ENCODE results near the gene BLTP3B. TPM values are rescaled to one million over a fixed set of nuclear protein-coding genes. Genes with fewer than 3 reads are reported as not detected.
"Not testable (repeated sequence)": the region's sequence is repeated elsewhere in the genome, so short reads cannot be mapped to it uniquely, and the experiment has no call there.

Gene BLTP3B
- total RNA-seq (ENCODE audit: low replicate concordance), result 54.7 and 72.9 TPM in 2 replicates

GRCh38 chr12:100142851-100143559 is at the start of gene BLTP3B:
Gene BLTP3B (minus strand): TSS chr12:100142874. CDS start chr12:100142635, 239 bp downstream.
- peak within 1 kb of the TSS; percentile 96 for H3K4me3 ChIP-seq (ENCODE audit: low read depth, low read length)
- no peak for TF ChIP-seq CTCF (IDR thresholded peaks at IDR 0.05; ENCODE audit: insufficient read depth, low read length)
- DNase-seq (ENCODE audit: low read depth), result peak; percentile 63

- no peak for DNase-seq (ENCODE audit: low read depth)
- no peak overlapping the region for H3K4me3 ChIP-seq (ENCODE audit: low read depth, low read length)
- no peak for TF ChIP-seq CTCF (IDR thresholded peaks at IDR 0.05; ENCODE audit: insufficient read depth, low read length)
Observed at GRCh38 chr12:100189636-100190394, 47.1 kb upstream of the BLTP3B start.

- H3K4me3 ChIP-seq (ENCODE audit: low read depth, low read length); DNase-seq (ENCODE audit: low read depth): not testable (repeated sequence)
Observed at GRCh38 chr12:100188888-100189635, 46.4 kb upstream of the BLTP3B start.

- TF ChIP-seq CTCF (IDR thresholded peaks at IDR 0.05; ENCODE audit: insufficient read depth, low read length), result no peak
- H3K4me3 ChIP-seq (ENCODE audit: low read depth, low read length), result no peak overlapping the region
- no peak for DNase-seq (ENCODE audit: low read depth)
Observed at GRCh38 chr12:100187857-100188519, 45.3 kb upstream of the BLTP3B start.

GRCh38 chr12:100187068-100187467 is 44.4 kb upstream of the BLTP3B start:
- no peak for TF ChIP-seq CTCF (IDR thresholded peaks at IDR 0.05; ENCODE audit: insufficient read depth, low read length)
- H3K4me3 ChIP-seq (ENCODE audit: low read depth, low read length), result no peak overlapping the region
- DNase-seq (ENCODE audit: low read depth), result no peak

GRCh38 chr12:100186071-100186470 is 43.4 kb upstream of the BLTP3B start:
- DNase-seq (ENCODE audit: low read depth), result peak; percentile 17
- no peak overlapping the region for H3K4me3 ChIP-seq (ENCODE audit: low read depth, low read length)
- no peak for TF ChIP-seq CTCF (IDR thresholded peaks at IDR 0.05; ENCODE audit: insufficient read depth, low read length)
